Activated naive CD4-positive, alpha-beta T cell treated with anti-CD3 and anti-CD28 coated beads, Interleukin-2, amount 50 U/mL, for 24 hours (primary cell): ENCODE results near the gene TMPRSS13.

Experiments used
- H3K27ac Mint-ChIP-seq: one replicate; pipeline ENCODE4 v1.8.0; 2021; ENCODE audit warnings: mild to moderate bottlenecking, mixed read lengths
- H3K27me3 Mint-ChIP-seq: one replicate; pipeline ENCODE4 v1.8.0; 2021; ENCODE audit warnings: mixed read lengths
- H3K36me3 Mint-ChIP-seq: one replicate; pipeline ENCODE4 v1.8.0; 2021; ENCODE audit warnings: mixed read lengths
- H3K4me1 Mint-ChIP-seq: one replicate; pipeline ENCODE4 v1.8.0; 2021; ENCODE audit warnings: mixed read lengths
- H3K4me3 Mint-ChIP-seq: one replicate; pipeline ENCODE4 v1.8.0; 2021; ENCODE audit warnings: mild to moderate bottlenecking, mixed read lengths
- H3K9me3 Mint-ChIP-seq: one replicate; pipeline ENCODE4 v1.8.0; 2021; ENCODE audit warnings: mixed read lengths

TMPRSS13 gene

GRCh38 chr11:117925198-117925925 lies 3.8 kb downstream of the TMPRSS13 start:
- H3K36me3 Mint-ChIP-seq = no peaks in the 10 kb centered on the region
- H3K27me3 Mint-ChIP-seq = no peaks in the 10 kb centered on the region
- H3K27ac Mint-ChIP-seq = no peak overlapping the region
- no peaks in the 10 kb centered on the region for H3K9me3 Mint-ChIP-seq
- no peak overlapping the region for H3K4me3 Mint-ChIP-seq
- peaks cover 22% of the 10 kb centered on the region for H3K4me1 Mint-ChIP-seq

- H3K27ac Mint-ChIP-seq = no peak overlapping the region
- peaks cover 16% of the 10 kb centered on the region for H3K4me1 Mint-ChIP-seq
- no peak overlapping the region for H3K4me3 Mint-ChIP-seq
- no peaks in the 10 kb centered on the region for H3K9me3 Mint-ChIP-seq
- no peaks in the 10 kb centered on the region for H3K36me3 Mint-ChIP-seq
- H3K27me3 Mint-ChIP-seq = no peaks in the 10 kb centered on the region
Measured at GRCh38 chr11:117924631-117925170, 4.5 kb downstream of the TMPRSS13 start.

GRCh38 chr11:117923773-117924172 lies 5.4 kb downstream of the TMPRSS13 start:
- Mint-ChIP-seq H3K27ac (no peak overlapping the region), H3K36me3 (no peaks in the 10 kb centered on the region), H3K27me3 (no peaks in the 10 kb centered on the region), H3K9me3 (no peaks in the 10 kb centered on the region), H3K4me1 (peaks cover 9% of the 10 kb centered on the region), H3K4me3 (no peak overlapping the region)

GRCh38 chr11:117923275-117923674 lies 5.9 kb downstream of the TMPRSS13 start:
- Mint-ChIP-seq H3K4me1 (peaks cover 4% of the 10 kb centered on the region), H3K27me3 (no peaks in the 10 kb centered on the region), H3K9me3 (no peaks in the 10 kb centered on the region), H3K27ac (no peak overlapping the region), H3K36me3 (no peaks in the 10 kb centered on the region), H3K4me3 (no peak overlapping the region)

GRCh38 chr11:117921893-117922292 lies 7.3 kb downstream of the TMPRSS13 start:
- Mint-ChIP-seq H3K27me3 (no peaks in the 10 kb centered on the region), H3K36me3 (no peaks in the 10 kb centered on the region), H3K4me1 (no peaks in the 10 kb centered on the region), H3K9me3 (no peaks in the 10 kb centered on the region), H3K4me3 (no peak overlapping the region), H3K27ac (no peak overlapping the region)

- no peaks in the 10 kb centered on the region for H3K9me3 Mint-ChIP-seq
- no peaks in the 10 kb centered on the region for H3K4me1 Mint-ChIP-seq
- H3K4me3 Mint-ChIP-seq = no peak overlapping the region
- H3K36me3 Mint-ChIP-seq = no peaks in the 10 kb centered on the region
- no peak overlapping the region for H3K27ac Mint-ChIP-seq
- no peaks in the 10 kb centered on the region for H3K27me3 Mint-ChIP-seq
Measured at GRCh38 chr11:117921456-117921855, 7.7 kb downstream of the TMPRSS13 start.

- Mint-ChIP-seq H3K27me3 (no peaks in the 10 kb centered on the region), H3K9me3 (no peaks in the 10 kb centered on the region), H3K27ac (no peak overlapping the region), H3K4me1 (no peaks in the 10 kb centered on the region), H3K36me3 (no peaks in the 10 kb centered on the region), H3K4me3 (no peak overlapping the region)
Measured at GRCh38 chr11:117919781-117920221, 9.4 kb downstream of the TMPRSS13 start.

GRCh38 chr11:117919341-117919740 lies 9.9 kb downstream of the TMPRSS13 start:
- Mint-ChIP-seq H3K27ac (no peak overlapping the region), H3K4me1 (no peaks in the 10 kb centered on the region), H3K9me3 (no peaks in the 10 kb centered on the region), H3K4me3 (no peak overlapping the region), H3K27me3 (no peaks in the 10 kb centered on the region), H3K36me3 (no peaks in the 10 kb centered on the region)

GRCh38 chr11:117918366-117919255 lies 10.6 kb downstream of the TMPRSS13 start:
- H3K36me3 Mint-ChIP-seq = no peaks in the 10 kb centered on the region
- H3K9me3 Mint-ChIP-seq = no peaks in the 10 kb centered on the region
- no peak overlapping the region for H3K4me3 Mint-ChIP-seq
- no peaks in the 10 kb centered on the region for H3K27me3 Mint-ChIP-seq
- no peak overlapping the region for H3K27ac Mint-ChIP-seq
- H3K4me1 Mint-ChIP-seq = no peaks in the 10 kb centered on the region

GRCh38 chr11:117917591-117918151 lies 11.5 kb downstream of the TMPRSS13 start:
- Mint-ChIP-seq H3K9me3 (no peaks in the 10 kb centered on the region), H3K36me3 (no peaks in the 10 kb centered on the region), H3K27ac (no peak overlapping the region), H3K4me3 (no peak overlapping the region), H3K4me1 (no peaks in the 10 kb centered on the region), H3K27me3 (no peaks in the 10 kb centered on the region)

GRCh38 chr11:117916956-117917355 lies 12.2 kb downstream of the TMPRSS13 start:
- Mint-ChIP-seq H3K9me3 (no peaks in the 10 kb centered on the region), H3K27me3 (no peaks in the 10 kb centered on the region)

GRCh38 chr11:117915672-117916235 lies 13.4 kb downstream of the TMPRSS13 start:
- Mint-ChIP-seq H3K36me3 (no peaks in the 10 kb centered on the region), H3K27ac (no peak overlapping the region), H3K4me3 (no peak overlapping the region), H3K27me3 (no peaks in the 10 kb centered on the region), H3K4me1 (no peaks in the 10 kb centered on the region), H3K9me3 (no peaks in the 10 kb centered on the region)

More at GRCh38 chr11:117916956-117917355, 12.2 kb downstream of the TMPRSS13 start:
- Mint-ChIP-seq H3K4me1 (no peaks in the 10 kb centered on the region), H3K4me3 (no peak overlapping the region), H3K36me3 (no peaks in the 10 kb centered on the region), H3K27ac (no peak overlapping the region)

GRCh38 chr11:117914991-117915618 lies 14.1 kb downstream of the TMPRSS13 start:
- Mint-ChIP-seq H3K4me3 (no peak overlapping the region), H3K36me3 (no peaks in the 10 kb centered on the region), H3K27ac (no peak overlapping the region), H3K4me1 (no peaks in the 10 kb centered on the region), H3K9me3 (no peaks in the 10 kb centered on the region), H3K27me3 (no peaks in the 10 kb centered on the region)

GRCh38 chr11:117914398-117914761 lies 14.8 kb downstream of the TMPRSS13 start:
- H3K27me3 Mint-ChIP-seq = no peaks in the 10 kb centered on the region
- H3K4me1 Mint-ChIP-seq = no peaks in the 10 kb centered on the region
- H3K36me3 Mint-ChIP-seq = no peaks in the 10 kb centered on the region

GRCh38 chr11:117913736-117914397 lies 15.3 kb downstream of the TMPRSS13 start:
- no peak overlapping the region for H3K27ac Mint-ChIP-seq
- no peaks in the 10 kb centered on the region for H3K9me3 Mint-ChIP-seq
- H3K4me3 Mint-ChIP-seq = no peak overlapping the region
- H3K36me3 Mint-ChIP-seq = no peaks in the 10 kb centered on the region
- no peaks in the 10 kb centered on the region for H3K27me3 Mint-ChIP-seq
- H3K4me1 Mint-ChIP-seq = no peaks in the 10 kb centered on the region

More at GRCh38 chr11:117914398-117914761, 14.8 kb downstream of the TMPRSS13 start:
- Mint-ChIP-seq H3K27ac (no peak overlapping the region), H3K4me3 (no peak overlapping the region), H3K9me3 (no peaks in the 10 kb centered on the region)
